Right lobe of liver (tissue), 4 donors: Measurements from ENCODE around the gene DUS2.

Source experiments
- POLR2A ChIP-seq: fragments of 450-650 bp; IDR thresholded peaks from one replicate; pipeline ENCODE4 v1.6.1; 2017; ENCODE audit warnings: antibody characterized with exemption, mild to moderate bottlenecking
- TF ChIP-seq, protein P1 (sequence below), 4 donors: fragments of 200-600 bp in 3 of 4; fragments of 450-650 bp in 1 of 4; IDR thresholded peaks; one replicate each; pipeline versions ENCODE4 v1.5.1 to v1.8.0; 2016 to 2022; ENCODE audit warnings: antibody characterized with exemption in 4 of 4, mild to moderate bottlenecking in 2 of 4
- donor health status: DM: no; HTN: no; CAD: no.
- donor health status: DM: no; HTN: no; CAD: no.
- donor health status: DM: no; HTN: yes; CAD: no.

- no peak for TF ChIP-seq POLR2A
- TF ChIP-seq, protein P1, sequence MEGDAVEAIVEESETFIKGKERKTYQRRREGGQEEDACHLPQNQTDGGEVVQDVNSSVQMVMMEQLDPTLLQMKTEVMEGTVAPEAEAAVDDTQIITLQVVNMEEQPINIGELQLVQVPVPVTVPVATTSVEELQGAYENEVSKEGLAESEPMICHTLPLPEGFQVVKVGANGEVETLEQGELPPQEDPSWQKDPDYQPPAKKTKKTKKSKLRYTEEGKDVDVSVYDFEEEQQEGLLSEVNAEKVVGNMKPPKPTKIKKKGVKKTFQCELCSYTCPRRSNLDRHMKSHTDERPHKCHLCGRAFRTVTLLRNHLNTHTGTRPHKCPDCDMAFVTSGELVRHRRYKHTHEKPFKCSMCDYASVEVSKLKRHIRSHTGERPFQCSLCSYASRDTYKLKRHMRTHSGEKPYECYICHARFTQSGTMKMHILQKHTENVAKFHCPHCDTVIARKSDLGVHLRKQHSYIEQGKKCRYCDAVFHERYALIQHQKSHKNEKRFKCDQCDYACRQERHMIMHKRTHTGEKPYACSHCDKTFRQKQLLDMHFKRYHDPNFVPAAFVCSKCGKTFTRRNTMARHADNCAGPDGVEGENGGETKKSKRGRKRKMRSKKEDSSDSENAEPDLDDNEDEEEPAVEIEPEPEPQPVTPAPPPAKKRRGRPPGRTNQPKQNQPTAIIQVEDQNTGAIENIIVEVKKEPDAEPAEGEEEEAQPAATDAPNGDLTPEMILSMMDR (IDR thresholded peaks at IDR 0.05), result no peak
Observed at GRCh38 chr16:68005786-68006286, 17.2 kb upstream of the DUS2 start.
